Breast epithelium (tissue), 4 donors: ENCODE data around the gene KRT3. TPM values are rescaled to one million over a fixed set of nuclear protein-coding genes. Genes with fewer than 3 reads are reported as not detected.

Source experiments
- DNase-seq, 2 donors: peaks; one replicate each; pipeline ENCODE4 v3.0.0-alpha.2; 2019; ENCODE audit warnings: low spot score in 2 of 2
- H3K27ac ChIP-seq, 2 donors: fragments of 200-600 bp; sonication (generic) in 1 of 2; one replicate each; pipeline ENCODE4 v1.5.1; 2016 to 2019; ENCODE audit warnings: mild to moderate bottlenecking in 1 of 2
- H3K27me3 ChIP-seq, 2 donors: fragments of 200-600 bp; sonication (generic) in 1 of 2; one replicate each; pipeline versions ENCODE4 v1.5.1 to v1.6.0; 2017 to 2019; ENCODE audit warnings: control low read depth in 1 of 2, mild to moderate bottlenecking in 1 of 2
- H3K36me3 ChIP-seq: fragments of 200-600 bp; one replicate; pipeline ENCODE4 v1.5.1; 2019
- H3K4me1 ChIP-seq, 2 donors: fragments of 200-600 bp; sonication (generic); one replicate each; pipeline ENCODE4 v1.5.1; 2016 to 2019; ENCODE audit warnings: control low read depth in 1 of 2
- H3K4me3 ChIP-seq, 3 donors: fragments of 200-600 bp; sonication (generic); 1 replicate in 2 of 3; 2 replicates in 1 of 3; pipeline ENCODE4 v1.5.1; 2016 to 2019; ENCODE audit warnings: mild to moderate bottlenecking in 3 of 3, moderate library complexity in 2 of 3
- H3K9me3 ChIP-seq, 2 donors: fragments of 200-600 bp; sonication (generic) in 1 of 2; one replicate each; pipeline ENCODE4 v1.5.1; 2016 to 2019; ENCODE audit warnings: control low read depth in 1 of 2
- POLR2A ChIP-seq: fragments of 450-650 bp; IDR thresholded peaks from one replicate; pipeline ENCODE4 v1.6.1; 2016; ENCODE audit warnings: antibody characterized with exemption, mild to moderate bottlenecking, moderate library complexity
- POLR2AphosphoS5 ChIP-seq, 3 donors: sonication (generic); formaldehyde crosslinking; IDR thresholded peaks; one replicate each; pipeline ENCODE4 v1.6.1; 2017; ENCODE audit warnings: antibody characterized with exemption in 3 of 3
- intact Hi-C: fragments of 100-400 bp; cut with DNase I; formaldehyde crosslinking; loops from one replicate; pipeline ENCODE4 v1.15.1; 2023; ENCODE audit warnings: low total_unique reads
- total RNA-seq, 3 donors: library from RNA; depleted of rRNA; stranded (reverse); fragments of >200 nt; gene quantifications; one replicate each; pipeline ENCODE4 v1.1.0, GENCODE V29; 2016
- TF ChIP-seq, protein P1 (sequence below), 3 donors: fragments of 450-650 bp; IDR thresholded peaks; one replicate each; pipeline ENCODE4 v1.5.1; 2016 to 2017; ENCODE audit warnings: antibody characterized with exemption in 3 of 3, mild to moderate bottlenecking in 3 of 3, moderate library complexity in 3 of 3

KRT3 gene
- total RNA-seq, 3 donors from 2014 or later = not detected

DNA sequence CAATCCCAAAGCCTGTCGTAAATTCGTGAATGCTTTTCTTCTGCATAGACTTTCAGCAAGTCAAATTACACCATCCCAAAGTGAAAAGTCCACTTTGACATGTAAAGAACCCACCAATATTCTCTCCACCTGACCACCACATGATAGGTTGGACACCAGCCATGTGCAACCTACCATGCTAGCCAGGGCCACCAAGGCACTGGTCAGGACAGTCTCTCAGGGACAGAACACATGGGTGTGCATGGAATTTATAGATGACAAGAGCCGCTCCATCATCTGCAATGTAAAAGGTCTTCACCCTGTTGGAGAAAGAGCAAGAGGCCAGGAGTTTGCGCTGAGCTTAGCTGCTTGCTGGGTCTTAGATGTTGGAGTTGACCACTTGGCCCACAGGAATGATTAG, 13.4 kb downstream of the KRT3 start:
- Histone ChIP-seq H3K27ac (no peak overlapping the region), H3K9me3 (no peaks in the 10 kb centered on the region), H3K27me3 (peaks cover 0 to 4% of the 10 kb centered on the region in 2 donors), H3K36me3 (no peaks in the 10 kb centered on the region), H3K4me1 (no peaks in the 10 kb centered on the region), H3K4me3 (no peak overlapping the region)
- DNase-seq = no peak
- intact Hi-C loops = no loop called here
- TF ChIP-seq POLR2AphosphoS5 (IDR thresholded peaks at IDR 0.05) (no peak), POLR2A (no peak)
- TF ChIP-seq, protein P1, sequence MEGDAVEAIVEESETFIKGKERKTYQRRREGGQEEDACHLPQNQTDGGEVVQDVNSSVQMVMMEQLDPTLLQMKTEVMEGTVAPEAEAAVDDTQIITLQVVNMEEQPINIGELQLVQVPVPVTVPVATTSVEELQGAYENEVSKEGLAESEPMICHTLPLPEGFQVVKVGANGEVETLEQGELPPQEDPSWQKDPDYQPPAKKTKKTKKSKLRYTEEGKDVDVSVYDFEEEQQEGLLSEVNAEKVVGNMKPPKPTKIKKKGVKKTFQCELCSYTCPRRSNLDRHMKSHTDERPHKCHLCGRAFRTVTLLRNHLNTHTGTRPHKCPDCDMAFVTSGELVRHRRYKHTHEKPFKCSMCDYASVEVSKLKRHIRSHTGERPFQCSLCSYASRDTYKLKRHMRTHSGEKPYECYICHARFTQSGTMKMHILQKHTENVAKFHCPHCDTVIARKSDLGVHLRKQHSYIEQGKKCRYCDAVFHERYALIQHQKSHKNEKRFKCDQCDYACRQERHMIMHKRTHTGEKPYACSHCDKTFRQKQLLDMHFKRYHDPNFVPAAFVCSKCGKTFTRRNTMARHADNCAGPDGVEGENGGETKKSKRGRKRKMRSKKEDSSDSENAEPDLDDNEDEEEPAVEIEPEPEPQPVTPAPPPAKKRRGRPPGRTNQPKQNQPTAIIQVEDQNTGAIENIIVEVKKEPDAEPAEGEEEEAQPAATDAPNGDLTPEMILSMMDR (IDR thresholded peaks at IDR 0.05) = no peak

DNA sequence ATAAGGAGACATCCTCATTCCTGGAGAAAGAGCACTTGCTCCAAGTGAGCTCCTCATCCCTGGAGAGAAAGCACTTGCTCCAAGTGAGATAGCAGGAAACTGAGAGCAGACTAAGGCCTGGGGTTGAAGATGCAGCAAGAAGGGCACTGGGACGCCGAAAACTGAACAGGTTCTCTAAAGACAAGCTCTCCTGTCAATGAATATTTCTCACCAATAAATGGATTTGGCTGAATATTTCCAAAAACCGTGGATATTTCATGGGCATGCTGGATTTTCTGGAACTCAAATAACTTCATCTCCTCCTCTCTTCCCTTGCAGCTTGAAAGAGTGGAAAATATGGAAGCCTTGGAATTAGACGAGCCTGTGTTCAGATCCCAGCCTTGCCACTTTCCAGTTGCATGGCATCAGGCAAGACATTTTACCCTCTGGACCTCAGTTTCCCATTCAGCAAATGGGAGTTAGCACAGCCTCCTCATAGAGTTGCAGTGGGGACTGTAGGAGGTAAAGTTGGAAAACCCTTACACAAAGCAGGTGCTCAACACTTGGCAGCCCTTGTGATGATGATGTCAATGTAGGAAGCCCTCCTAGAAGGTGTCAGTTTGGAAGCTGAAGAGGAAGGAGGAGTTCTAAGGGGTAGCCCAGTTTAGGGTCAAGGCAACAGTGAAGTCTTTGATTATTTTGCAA, 14.4 kb downstream of the KRT3 start:
- Histone ChIP-seq H3K27me3 (peaks cover 0 to 4% of the 10 kb centered on the region in 2 donors), H3K4me1 (no peaks in the 10 kb centered on the region), H3K27ac (no peak overlapping the region), H3K4me3 (no peak overlapping the region), H3K9me3 (no peaks in the 10 kb centered on the region), H3K36me3 (no peaks in the 10 kb centered on the region)
- TF ChIP-seq POLR2AphosphoS5 (IDR thresholded peaks at IDR 0.05) (no peak), POLR2A (no peak)
- TF ChIP-seq, protein P1 (IDR thresholded peaks at IDR 0.05) = no peak
- no peak for DNase-seq
- intact Hi-C loops = no loop called here

DNA sequence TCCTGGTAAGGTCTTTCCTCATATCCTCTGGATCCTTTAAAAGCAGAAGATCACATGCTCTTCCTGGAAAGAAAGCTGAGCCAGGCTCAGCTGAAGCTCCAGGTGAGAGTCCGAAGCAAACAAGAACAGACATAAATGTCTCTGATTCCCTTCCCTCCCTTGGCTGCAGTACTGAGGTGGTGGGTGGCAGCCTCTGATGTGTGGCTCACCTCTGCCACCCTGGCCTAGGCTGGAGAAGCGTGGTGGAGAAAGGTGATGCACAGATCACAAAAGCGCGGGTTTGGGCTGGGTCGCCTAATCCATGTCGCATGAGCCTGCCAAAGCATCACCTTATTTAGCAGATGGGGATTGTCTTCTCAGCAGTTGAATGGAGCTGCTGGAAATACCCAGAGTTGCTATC, 16.0 kb downstream of the KRT3 start:
- Histone ChIP-seq H3K9me3 (no peaks in the 10 kb centered on the region), H3K4me3 (no peak overlapping the region), H3K36me3 (no peaks in the 10 kb centered on the region), H3K27ac (no peak overlapping the region), H3K4me1 (no peaks in the 10 kb centered on the region), H3K27me3 (no peaks in the 10 kb centered on the region)
- TF ChIP-seq POLR2A (no peak), POLR2AphosphoS5 (IDR thresholded peaks at IDR 0.05) (no peak)
- TF ChIP-seq, protein P1 (IDR thresholded peaks at IDR 0.05) = no peak
- no peak for DNase-seq
- intact Hi-C loops = no loop called here

DNA sequence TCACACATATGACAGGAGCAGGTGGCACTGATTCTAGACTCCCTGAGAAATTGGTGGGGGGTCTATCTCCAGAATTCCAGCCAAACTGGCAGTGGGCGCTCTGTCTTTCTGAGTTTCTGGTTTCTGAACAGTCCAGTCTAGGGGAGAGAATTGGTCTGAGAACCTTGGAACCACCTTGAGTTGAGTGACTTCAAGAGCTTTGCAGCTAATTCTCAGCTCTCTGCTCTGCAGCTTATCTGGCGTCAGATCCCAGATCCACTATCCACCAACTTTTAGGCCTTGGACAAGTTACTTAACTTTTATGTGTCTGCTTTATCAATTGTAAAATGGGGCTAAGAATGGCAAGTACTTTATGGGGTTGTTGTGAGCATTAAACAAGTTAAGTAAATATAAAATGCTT, 17.1 kb downstream of the KRT3 start:
- Histone ChIP-seq H3K27ac (no peak overlapping the region), H3K4me1 (no peaks in the 10 kb centered on the region), H3K36me3 (no peaks in the 10 kb centered on the region), H3K27me3 (no peaks in the 10 kb centered on the region), H3K4me3 (no peak overlapping the region), H3K9me3 (no peaks in the 10 kb centered on the region)
- intact Hi-C loops = no loop called here
- DNase-seq = no peak
- TF ChIP-seq POLR2A = no peak
- TF ChIP-seq, protein P1 (IDR thresholded peaks at IDR 0.05) = no peak
- TF ChIP-seq POLR2AphosphoS5 (IDR thresholded peaks at IDR 0.05) = no peak

DNA sequence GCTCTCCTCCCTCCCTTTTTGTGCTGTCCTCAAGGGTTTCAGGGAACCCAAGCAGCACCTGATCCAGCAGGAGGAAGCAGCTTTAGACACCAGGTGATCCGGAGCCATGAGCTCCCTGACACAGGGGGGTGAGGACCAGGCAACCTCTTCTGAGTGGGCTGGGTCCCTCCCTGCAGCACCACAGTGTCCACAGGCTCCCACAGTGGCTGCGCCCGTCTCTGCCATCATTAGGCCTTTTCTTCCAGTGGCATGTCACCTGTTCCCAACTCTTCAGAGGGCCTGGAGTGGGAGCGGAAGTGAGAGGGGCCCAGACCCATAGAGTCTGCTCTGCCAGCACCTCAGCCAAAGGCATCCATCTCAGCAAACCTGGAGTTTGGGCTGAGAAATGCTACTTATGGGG, 18.4 kb downstream of the KRT3 start:
- Histone ChIP-seq H3K4me3 (no peak overlapping the region), H3K27ac (no peak overlapping the region), H3K36me3 (no peaks in the 10 kb centered on the region), H3K27me3 (no peaks in the 10 kb centered on the region), H3K4me1 (no peaks in the 10 kb centered on the region), H3K9me3 (no peaks in the 10 kb centered on the region)
- no peak for DNase-seq
- intact Hi-C loops = no loop called here
- no peak for TF ChIP-seq POLR2AphosphoS5 (IDR thresholded peaks at IDR 0.05)
- TF ChIP-seq, protein P1 (IDR thresholded peaks at IDR 0.05) = no peak
- TF ChIP-seq POLR2A = no peak
